GM04504 (cell line): ENCODE data around the gene GPR137B.

Experiments used
- DNase-seq: peaks from one replicate; pipeline ENCODE4 v3.0.0-alpha.2; 2012; ENCODE audit warnings: low read depth

The GPR137B gene

DNA sequence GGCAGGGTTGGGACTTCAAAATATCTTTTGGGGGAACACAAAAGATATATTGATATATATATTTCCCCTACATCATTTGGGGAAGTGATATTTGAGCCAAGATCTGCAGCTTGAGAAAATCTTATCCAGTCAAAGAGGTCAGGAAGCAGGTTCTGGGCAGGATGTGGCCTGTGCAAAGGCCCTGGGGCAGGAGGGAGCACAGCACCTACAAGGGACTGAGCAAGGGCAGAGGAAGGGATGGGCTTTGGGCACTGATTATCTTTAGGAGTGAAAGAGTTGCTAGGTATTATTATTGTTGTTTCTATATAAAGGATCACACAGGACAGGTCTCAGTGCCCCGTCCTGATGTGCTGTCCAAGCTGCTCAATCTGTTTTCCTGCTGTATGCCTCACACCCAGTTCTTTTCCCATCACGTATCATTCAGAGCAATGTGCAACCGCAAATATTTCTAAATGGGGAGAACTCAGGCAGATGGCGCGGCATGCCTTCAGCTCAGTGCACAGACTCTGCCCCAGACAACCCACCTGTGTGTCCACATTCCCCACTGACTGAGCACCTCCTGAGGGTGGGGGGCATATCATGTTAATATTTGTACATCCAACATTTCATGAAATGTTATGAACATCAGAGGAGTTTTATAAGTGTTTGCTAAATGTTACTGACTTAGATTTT lies 28.1 kb upstream of the GPR137B start:
- DNase-seq: no peak

GRCh38 chr1:236117710-236118109 lies 24.6 kb upstream of the GPR137B start:
- no peak for DNase-seq

DNA sequence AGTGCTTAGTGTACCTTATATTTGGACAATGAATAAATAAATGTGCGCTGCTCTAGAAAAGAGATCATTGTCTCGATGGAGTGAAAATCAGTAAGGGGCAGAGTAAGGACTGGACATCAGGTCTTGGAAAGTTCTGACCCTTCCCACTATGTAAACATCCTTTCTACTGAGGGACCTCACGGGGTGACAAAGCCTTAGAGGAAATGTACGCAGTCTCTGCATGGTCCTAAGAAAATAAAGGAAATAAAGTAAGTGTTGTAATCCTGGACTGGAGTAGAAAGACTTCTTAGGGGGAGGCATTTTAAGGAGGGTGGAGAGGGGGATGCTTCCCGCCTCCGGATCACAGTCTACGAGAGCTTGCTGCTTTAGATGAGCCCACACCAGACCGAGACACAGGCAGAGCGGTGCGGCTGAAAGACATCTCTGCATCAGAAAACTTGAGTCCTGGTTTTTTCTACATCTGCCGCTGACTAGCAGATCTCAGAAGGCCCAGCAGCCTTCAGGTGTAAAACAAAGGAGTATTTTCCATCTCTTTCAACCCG lies 22.3 kb upstream of the GPR137B start:
- no peak for DNase-seq

DNA sequence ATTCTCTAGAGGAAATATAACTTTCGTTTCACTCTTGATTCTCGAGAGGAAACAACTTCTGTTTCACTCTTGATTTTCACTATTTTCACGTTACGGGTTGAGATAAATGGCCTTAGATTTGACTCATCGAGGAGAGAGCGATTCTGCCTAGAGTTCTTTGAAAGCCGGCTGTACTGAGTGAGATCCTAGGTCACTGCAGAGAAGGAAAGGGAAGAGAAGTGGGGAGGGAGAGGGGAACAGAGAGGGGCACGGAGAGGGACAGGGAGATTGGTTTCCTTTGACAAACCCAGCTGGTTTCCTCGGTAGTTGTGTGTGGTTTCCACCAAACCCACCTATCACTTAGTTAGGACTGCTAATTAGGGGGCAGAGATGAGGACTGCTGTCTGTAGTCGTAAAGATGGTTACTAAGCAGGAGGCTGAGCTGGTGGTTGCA lies 21.6 kb upstream of the GPR137B start:
- no peak for DNase-seq

GRCh38 chr1:236122176-236122575 lies 20.2 kb upstream of the GPR137B start:
- no peak for DNase-seq

DNA sequence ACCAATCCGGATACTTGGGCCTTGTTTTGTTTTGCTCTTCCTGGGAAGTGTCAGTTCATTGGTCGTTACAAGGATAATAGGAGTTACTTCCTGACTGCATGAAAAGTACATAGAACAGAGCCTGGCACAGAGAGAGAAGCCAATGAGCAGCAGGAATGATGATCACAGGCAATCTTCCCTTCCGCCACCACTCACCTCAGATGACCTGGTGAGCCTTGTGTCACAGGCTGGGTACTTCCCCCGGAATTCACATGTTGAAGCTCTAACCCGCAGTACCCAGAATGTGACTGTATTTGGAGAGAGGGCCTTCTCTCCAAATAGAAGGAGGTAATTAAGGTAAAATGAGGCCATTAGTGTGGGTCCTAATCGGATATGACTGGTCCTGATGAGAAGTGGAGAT lies 18.8 kb upstream of the GPR137B start:
- DNase-seq: no peak

- DNase-seq: no peak
Observed at GRCh38 chr1:236124965-236125364, 17.4 kb upstream of the GPR137B start.

GRCh38 chr1:236127045-236127444 lies 15.3 kb upstream of the GPR137B start:
- no peak for DNase-seq

GRCh38 chr1:236128646-236129178 lies 13.6 kb upstream of the GPR137B start:
- DNase-seq: no peak

DNA sequence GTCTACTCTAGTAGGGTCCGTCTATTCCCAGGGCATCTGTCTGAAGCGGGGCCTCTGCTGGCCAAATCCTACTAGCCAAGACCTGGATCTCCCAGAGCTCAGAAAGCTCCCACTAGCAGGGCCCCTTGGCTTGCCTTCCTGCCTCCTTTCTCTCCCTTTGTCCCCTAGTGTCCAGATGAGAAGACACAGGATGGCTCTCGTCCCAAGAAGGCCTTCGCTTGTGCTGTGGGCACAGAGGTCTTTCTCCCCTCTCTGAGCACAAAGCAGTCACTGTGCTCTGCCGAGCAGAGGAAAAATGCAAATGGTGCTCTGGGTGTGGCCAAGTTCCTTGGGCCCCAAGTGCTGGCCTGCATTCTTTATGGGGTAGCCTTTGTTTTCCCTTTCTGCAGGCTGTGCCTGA lies 13.0 kb upstream of the GPR137B start:
- no peak for DNase-seq

DNA sequence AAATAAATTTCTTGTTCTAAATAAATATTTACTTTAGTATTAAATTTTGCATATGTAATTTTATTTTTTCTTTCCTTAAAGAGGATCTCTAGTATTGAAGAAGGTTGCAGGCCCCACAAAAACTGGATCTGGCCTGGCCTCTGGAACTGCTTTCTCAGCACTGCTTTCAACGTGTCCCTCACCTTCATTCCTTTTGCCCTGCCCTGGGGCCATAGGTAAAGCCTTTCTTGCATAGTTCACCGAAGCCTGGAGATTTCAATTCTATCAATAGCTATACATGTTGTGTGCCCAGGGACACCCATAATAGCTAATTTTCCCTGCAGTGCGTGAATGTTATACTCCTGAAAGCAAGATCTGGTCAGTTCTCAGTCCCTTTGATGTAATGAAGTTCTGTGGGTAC lies 12.0 kb upstream of the GPR137B start:
- no peak for DNase-seq

GRCh38 chr1:236131916-236132315 lies 10.4 kb upstream of the GPR137B start:
- DNase-seq: no peak

DNA sequence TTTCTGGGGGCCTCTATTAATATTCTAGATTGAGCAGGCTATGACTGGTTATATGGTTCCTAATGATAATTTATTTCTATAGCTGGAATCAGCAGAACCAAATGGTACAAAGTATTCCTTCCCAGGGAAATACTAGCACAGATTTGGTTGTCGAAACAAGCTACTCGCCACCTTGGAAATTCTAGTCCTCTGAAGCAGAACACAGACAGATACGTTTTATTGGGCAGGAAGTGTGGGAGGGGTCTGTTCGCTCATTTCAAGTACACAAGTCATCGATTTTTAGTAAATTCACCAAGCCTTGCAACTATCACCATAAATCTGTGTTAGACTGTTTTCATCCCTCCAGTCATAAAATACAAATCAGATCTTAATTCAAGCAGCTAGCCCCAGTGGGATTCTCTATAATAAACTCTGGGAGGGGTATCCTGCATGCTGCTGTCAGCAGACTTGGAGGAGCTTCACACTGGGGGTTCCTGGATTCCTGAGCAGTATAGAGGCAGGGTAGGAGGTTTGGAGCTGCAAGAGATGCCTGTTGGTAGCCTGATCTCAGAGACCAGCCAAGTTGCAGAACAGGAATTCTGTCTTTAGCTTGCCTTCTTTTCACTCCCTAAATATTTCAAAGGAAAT lies 9.8 kb upstream of the GPR137B start:
- DNase-seq: no peak

DNA sequence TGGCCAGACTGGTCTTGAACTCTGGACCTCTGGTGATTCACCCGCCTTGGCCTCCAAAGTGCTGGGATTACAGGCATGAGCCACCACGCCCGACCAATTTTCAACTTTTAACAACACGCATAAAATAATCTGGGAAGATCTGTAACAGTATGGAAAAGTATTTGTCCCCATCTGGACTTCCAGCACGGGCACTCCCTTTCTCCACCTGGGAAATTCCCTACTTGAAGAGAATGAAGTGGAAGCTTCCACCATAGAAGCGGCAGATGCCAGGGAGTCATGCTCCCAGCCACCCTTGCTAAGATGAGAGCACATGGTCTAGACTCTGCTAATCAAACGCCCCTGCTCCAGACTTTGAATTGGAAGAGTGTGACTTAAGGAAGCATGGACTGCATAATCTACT lies 9.0 kb upstream of the GPR137B start:
- no peak for DNase-seq

DNA sequence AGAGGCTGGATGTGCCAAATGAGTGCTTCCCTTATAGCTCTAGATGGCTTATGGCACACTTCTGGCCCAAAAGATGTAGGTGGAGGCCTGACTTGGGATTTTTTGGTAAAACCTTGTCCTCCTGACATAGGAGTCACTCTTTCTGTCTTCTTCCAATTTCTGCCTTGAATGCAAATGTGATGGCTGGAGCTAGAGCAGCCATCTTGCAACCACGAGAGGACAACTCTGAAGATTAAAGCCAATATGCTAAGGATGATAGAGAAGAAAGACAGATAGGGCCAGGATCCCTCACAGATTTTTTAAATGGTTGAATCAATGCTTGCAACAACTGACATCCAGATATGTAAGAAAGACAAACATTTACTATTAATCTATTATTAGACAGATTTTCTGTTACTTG lies 8.5 kb upstream of the GPR137B start:
- DNase-seq: no peak

DNA sequence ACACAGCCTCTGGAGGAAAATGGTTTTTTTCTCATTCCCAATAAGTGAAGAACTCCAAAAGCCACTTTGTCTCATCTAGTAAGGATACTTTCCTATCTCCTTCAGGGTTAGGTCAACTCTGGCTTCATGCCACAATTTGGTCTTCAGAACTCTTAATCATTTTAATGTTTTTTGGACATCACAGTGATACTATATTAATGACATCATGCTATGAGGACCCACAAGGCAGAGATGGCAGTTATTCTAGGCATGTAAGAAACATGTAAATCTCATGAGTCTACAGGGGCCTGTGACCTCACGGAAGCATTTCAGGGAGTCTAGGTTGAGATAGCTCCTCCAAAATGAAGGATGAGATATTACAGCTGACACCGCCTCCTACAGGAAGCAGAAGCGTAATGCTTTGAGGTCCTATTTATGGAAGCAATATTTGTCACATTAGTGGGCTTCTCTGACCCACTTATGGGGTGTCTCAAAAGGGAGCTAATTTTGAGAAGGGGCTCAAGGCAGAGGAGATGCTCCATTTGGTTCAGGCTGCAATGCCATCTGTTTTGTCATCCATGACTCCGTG lies 5.0 kb upstream of the GPR137B start:
- no peak for DNase-seq

GRCh38 chr1:236139495-236139894 lies 2.8 kb upstream of the GPR137B start:
- no peak for DNase-seq

DNA sequence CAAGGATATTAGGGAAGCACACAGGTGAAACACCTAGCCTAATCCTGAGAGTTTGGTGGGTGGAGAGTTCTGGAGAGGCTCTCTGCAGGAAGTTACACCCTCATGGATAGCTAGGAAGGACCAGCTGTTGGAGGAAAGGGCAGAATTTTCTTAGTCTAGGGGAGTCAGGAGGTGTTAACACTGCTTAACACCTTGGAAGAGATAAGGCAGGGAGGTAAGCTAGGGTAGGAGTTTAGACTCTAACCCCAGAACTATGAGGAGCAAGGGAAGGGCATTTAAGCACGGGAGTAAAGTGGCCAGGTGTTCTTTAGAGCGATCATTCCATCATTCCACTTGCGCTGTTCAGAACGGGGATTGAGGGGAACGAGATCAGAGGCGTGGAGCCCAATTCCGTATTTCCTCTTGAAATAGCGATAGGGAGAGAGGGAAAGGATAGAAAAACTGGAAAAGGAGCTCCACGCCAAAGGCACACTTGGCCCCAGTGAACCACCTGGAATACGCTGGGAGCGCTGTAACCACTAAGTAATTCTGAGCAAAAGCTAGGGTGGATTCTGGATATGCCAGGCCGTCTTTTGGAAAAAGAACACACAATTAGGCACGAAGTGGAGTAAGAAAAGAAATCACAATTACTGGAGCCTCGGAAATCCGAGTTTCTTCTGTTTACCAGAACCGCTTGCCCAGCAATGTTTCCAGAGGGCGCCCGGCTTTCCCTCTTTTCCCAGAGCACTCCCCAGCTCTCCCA lies 1.5 kb upstream of the GPR137B start:
- DNase-seq: no peak

DNA sequence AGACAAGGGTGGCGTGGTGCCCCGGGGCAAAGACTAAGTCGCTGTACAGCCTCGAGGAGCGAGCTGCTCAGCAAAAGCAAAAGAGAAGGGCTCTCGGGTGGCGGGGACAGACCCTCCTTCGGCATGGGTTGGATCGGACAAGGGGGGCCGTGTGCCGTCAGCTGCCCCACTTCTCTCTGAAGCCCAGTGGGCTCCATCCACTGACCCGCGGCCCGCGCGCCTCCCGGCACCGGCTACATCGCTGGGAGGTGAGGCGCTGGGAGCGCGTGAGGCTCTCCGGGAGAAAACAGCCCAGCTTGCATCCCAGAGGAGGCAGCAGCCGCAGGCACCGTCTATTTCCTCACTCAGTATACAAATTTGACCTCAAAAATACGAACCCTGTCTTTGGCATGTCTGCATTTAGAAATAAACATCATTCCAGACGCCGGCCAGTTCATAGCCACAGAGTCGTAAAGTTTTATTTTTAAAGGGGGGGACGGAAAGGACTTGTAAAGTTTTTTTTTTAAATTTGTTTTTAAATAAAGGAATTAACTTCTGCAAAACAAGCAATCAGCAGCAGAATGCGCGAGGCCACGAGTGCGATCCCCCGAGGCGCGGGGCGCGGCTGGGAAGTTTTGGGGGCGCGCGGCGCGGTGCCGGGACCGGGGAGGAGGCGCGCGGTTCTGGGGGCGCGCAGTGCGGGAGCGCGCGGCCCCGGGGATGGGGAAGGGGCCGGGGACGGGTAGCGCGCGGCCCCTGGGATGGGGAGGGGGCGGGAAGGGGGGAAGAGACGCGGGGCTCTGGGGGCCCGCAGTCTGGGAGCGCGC lies 689 bp upstream of the GPR137B start:
- no peak for DNase-seq

DNA sequence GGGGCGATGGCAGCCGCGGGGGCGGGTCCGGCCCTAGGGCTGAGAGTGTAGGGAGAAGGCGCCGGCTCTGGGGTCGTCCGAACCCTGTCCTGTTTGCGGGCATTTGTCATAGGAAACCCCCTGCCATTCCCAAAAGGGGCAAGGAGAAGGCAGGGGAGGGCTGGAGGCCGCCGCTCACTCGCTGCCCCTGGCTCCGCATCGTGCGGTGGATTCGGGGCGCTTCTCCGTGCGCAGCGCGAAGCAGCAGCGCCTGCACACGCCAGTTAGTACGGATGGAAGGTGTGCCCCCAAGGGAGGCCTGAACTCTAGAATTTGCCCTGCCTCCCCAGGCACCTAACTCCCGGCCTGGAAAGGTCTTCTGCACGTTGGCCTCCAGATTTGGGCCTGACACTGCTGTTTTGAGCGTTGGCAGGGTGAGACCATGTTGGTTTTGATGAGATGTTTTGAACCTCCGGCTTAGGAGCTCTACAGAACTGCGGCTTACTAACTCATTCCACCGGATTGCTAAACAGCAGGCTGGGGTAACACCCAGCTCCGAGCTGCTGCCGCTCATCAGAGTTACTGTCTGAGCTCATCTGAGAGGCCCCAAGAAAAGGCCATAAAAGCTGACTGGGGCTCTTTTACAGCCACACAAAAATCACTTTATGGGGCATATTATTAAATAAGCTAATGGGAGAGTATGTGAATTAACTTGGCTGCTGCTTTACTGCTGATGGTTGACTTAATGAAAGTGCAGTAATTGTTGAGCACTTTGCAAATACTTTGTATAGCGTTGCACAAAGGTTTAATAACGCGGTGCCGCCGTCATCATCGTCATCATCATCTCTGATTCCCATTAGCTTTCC lies 987 bp downstream of the GPR137B start:
- DNase-seq: peak; percentile 42

GRCh38 chr1:236144033-236144432 lies 1.7 kb downstream of the GPR137B start:
- no peak for DNase-seq
